ENCODE data around the gene BMPR1B.
"Not testable (repeated sequence)": the region's sequence is repeated elsewhere in the genome, so short reads cannot be mapped to it uniquely, and the experiment has no call there.

Gene BMPR1B

DNA sequence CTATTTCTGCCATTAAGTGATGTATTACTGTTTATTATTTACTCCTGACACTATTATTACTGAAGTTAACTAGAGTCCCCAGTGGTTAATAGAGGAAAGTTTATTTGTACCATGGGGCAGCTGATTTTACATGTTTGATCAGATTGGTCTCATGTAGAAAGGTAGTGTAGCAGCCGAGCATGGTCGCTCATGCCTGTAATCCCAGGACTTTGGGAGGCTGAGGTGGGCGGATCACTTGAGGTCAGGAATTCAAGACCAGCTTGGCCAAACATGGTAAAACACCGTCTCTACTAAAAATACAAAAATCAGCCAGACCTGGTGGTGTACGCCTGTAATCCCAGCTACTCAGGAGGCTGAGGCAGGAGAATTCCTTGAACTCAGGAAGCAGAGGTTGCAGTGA lies 74.6 kb downstream of the BMPR1B start:
- peak; percentile 81 for FAIRE-seq
- peak; percentile 46 for DNase-seq (ENCODE audit: low spot score)

DNA sequence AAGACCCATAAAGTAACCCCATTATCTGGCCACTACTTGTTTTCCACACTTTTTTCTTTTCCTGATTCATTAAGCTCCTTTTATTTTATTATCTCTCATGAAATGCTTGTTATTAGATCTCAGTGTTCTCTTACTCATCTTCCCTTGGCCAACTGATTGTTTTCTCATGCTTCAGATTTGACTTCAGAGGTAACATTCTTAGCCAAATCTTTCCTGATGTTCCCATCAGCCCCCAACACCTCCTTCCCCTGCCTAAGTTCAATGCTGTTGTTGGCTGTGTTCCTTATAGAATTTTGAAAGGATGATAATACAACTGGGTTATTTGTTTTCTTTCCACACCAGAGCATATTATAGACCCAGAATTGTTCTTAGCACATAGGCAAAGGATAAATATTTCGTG lies 75.6 kb downstream of the BMPR1B start:
- DNase-seq (ENCODE audit: low spot score) (no peak), FAIRE-seq (no peak)

DNA sequence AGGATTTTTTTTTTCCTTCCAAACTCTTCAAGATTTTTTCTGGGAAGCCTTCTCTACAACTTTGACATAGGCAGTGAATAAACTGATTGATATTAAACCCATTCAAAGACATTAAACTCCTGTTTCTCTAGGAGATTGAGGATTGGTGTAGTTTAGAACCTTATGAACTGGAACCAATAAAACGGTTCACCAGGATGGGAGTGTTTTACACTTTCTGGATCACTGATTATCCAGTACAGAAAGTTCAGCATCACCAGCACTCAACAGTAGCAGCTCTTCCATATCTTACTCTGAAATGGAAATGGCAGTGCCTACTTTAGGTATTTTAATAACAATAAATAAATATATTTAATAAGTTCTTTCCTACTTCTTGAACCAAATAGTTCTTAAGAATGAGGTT lies 76.7 kb downstream of the BMPR1B start:
- DNase-seq (ENCODE audit: low spot score) (no peak), FAIRE-seq (peak; percentile 78)

DNA sequence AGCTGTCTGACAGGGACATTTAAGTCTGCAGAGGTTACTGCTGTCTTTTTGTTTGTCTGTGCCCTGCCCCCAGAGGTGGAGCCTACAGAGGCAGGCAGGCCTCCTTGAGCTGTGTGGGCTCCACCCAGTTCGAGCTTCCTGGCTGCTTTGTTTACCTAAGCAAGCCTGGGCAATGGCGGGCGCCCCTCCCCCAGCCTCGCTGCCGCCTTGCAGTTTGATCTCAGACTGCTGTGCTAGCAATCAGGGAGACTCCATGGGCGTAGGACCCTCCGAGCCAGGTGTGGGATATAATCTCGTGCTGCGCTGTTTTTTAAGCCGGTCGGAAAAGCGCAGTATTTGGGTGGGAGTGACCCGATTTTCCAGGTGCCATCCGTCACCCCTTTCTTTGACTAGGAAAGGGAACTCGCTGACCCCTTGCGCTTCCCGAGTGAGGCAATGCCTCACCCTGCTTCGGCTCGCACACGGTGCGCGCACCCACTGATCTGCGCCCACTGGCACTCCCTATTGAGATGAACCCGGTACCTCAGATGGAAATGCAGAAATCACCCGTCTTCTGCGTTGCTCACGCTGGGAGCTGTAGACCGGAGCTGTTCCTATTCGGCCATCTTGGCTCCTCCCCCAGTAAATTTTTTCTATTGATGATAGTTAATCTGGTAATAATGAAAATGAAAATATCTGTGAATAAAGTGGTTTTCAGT lies 83.6 kb downstream of the BMPR1B start:
- not testable (repeated sequence) for FAIRE-seq

DNA sequence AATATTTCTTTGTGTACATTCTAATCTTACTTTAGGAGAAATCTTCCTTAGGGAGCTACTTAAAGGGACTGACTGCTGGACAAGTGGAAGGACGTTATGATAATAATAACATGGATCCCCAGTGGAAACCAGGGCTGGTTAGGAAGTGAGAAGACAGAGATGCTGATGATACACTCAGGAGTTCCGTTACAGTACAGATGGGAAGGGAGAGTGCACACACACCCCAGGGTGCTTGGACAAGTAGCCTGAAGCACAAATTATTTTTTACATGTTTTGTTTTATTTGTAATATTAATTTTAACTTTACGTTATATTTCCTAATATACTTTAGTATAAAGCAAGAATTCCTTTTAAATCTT lies 84.1 kb downstream of the BMPR1B start:
- DNase-seq (ENCODE audit: low spot score) (no peak), FAIRE-seq (no peak)

More for the DNA sequence above, 83.6 kb downstream of the BMPR1B start:
- not testable (repeated sequence) for DNase-seq (ENCODE audit: low spot score)

DNA sequence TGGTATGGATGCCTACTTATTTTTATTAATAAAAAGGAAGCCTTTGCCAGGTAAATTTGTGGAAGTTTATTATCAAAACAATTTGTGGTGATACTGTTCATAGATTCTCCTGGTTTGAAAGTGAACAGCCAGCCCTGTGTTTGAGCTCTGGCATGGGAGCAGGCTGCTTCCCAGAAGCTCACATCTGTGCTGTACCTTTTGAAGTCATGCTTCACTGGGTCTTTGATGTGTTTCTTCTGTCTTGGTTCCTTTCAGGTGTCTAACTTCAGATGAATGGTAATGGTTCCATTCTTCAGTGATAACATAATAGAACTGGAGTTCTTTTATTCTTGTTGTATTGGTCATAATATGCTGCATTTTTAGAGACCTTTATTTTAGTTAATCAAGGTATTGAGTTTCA lies 85.5 kb downstream of the BMPR1B start:
- DNase-seq (ENCODE audit: low spot score): no peak
- no peak for FAIRE-seq

DNA sequence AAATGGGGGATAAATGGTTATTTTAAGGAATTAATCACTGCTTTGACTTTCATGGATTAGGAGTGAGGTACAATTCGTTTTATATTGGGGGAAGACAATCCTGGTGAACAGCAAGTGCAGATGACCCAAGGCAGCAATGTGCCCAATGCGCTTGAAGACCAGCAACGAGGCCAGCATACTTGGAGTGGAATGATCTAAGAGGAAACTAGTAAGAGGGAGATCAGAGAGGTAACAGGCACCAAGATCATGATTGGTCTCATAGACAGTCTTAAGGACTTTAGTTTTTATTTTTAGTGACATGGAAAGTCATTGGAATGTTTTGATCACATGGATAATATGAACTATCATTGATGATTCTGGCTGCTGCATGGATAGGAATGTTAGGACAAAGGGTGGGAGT lies 90.6 kb downstream of the BMPR1B start:
- DNase-seq (ENCODE audit: low spot score) (no peak), FAIRE-seq (no peak)

DNA sequence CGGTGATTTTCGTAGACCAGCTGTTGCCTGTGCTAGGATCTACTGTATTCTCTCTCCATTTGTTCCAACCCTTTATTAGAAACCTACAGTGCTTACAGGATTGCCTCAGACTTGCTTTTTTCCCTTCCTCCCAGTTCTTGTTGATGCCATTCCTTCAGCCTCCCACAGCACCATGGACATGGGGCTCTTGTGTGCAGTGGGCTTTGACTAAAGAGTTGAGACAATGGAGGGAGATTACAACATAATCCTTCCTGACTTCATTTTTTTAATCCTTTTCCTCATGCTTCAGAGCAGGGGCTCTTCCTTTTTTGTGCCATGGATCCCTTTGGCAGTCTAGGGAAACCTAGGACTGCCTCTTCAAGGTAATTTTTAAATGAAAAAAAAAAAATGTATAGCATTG lies 92.1 kb downstream of the BMPR1B start:
- DNase-seq (ENCODE audit: low spot score) (no peak), FAIRE-seq (no peak)

DNA sequence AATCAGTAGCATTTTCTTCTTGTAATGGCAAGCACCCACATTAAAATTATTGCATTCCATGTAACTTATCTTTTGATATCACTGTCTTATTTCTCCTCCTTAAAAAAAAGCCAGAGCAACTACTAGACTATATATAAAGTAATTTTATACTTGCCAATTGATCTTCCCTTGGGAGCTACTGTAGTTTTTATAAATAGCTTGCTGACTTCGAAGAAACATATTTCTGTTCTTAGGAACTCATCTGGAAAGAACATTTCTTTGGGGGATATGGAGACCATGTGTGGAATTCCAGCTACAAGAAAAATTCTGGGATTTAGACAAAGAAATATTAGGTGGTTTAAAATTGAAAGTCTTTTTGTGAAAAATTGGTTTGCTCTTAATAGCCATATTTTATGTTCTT lies 94.9 kb downstream of the BMPR1B start:
- FAIRE-seq (no peak), DNase-seq (ENCODE audit: low spot score) (no peak)

DNA sequence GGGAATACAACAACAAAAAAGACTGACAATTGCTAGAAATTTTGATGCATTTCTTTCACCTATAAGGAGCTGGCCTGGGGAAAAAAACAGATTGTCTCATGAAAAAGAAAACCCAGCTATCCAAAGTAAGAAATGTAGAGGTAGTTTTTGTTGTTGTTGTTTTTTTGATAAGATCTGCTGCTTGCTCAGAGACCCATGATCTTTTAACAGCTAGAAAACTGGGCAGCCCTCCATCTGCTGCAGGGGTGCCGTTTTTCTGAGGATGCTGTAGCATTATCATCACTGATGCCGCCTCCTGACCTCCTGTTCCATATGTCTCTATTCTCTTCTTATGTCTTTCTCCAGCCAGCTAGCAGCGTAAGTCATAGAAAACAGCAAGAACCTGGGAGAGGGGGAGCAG lies 98.3 kb downstream of the BMPR1B start:
- FAIRE-seq: no peak
- DNase-seq (ENCODE audit: low spot score): no peak

DNA sequence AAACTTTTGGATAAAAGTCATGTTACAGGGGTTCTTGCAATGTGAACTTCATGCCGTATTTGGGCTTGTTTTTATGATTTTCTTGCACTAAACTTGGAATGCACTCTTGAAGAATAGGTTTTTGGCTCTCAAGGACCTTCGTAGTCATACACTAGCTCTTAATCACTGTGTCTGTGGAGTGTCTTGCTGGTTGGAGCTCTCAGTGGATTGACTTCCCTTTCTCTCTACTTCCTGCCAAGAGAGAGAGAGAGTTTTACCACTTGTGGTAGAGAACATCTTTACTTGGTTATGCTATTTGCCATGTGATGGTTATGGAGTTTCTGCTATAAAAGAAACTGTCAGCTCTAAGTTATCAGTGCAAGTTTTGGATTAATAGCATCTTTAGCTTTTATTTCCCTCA lies 112.4 kb downstream of the BMPR1B start:
- DNase-seq (ENCODE audit: low spot score) (no peak), FAIRE-seq (no peak)

DNA sequence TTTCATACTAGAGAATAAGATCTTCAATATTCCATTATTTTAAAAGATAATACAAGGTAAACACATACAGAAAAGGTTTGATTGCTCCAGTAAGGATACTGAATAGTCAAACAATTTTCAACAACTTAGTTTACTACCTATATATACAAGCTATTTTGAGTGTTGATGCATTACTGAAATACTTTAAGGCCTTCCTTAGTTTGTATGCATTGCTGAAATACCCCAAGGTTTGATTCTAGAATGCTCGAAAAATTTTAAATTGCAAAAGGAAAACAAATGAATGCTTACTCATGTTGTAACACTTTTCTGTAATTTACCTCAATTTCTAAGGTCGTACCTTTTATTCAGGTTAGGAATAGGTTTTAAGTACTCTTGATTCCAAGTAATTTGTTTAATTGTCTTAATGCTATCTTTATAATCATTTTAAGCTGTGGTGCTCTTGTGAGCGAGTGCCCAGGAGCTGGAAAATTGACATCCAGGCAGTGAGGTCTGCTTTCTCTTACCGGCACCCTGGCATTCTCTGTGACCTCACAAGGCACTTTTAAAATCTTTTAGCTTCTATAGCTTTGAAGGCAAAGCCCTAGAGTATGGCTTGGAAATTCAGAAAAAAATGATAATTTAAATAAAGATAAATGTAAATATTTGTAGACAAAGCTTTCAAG lies 114.0 kb downstream of the BMPR1B start:
- FAIRE-seq: no peak
- no peak for DNase-seq (ENCODE audit: low spot score)

DNA sequence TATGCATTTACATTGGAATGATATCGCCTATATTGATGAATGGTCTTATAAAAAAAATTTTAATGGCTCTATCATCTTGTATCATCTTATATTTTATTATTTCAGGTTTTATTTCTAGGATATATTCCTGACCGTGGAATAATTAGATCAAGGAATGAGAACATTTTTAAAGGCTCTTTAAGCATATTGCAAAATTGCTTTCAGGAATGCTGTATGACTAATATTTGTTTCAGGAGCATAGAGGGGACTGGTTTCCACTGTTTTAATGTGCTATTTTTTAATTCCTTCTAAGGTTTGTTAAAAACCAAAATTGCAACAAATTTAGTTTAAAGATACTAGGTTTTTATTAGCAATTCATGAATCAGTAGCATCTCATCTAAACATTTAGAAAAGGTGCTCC lies 120.2 kb downstream of the BMPR1B start:
- FAIRE-seq: no peak
- DNase-seq (ENCODE audit: low spot score): no peak

DNA sequence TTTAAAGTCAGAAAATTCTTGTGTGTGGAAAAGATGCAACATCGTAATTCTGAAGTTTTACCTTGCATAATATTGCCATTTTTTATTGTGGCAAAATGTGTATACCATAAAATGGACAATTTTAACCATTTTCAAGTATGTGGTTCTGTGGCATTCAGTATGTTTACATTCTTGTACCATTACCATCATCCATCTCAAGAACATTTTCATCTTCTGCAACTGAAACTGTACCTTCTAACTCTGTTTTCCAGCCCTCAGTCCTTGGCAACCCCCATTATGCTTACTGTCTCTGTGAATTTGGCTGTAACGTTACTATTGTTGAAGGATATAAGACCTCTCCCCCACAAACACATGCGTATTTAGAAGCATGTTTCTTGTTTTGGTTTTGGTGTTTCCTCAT lies 123.2 kb downstream of the BMPR1B start:
- no peak for FAIRE-seq
- no peak for DNase-seq (ENCODE audit: low spot score)

DNA sequence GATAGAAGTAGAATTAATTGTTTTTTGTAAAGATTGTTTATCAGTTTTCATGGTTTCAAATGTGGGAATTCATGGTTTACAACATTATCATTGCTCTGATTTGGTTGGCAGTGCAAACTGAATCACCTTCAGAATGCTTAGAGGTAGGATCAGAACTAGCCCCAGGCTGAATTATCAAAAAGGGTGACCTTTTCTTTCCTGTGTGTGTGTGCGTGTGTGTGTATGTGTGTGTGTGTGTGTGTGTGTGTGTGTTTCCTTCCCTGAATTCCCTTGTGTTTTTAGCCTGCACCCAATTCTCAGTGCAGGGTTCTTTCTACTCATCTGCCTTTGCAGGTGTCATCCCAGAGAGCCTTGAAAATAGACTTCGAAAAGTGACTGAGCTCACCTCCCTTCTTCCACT lies 125.0 kb downstream of the BMPR1B start:
- no peak for FAIRE-seq

DNA sequence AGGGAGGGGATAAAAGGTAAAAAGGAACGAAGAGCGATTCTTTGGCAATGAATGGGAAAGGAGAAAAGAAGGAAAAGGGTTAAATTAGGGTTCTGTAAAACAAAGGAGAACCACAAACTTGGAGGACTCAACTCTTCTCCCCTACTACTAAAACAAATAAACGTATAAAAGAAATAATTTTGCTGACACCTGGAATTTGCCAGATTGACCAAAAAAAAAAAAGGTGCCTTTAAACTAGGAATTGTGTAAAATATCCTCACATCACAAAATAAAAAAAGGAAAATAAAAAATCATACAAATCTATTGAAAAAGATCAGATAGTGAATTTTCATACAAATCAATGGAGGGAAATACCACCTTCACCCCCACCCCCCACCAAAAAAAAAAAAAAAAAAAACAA lies 129.3 kb downstream of the BMPR1B start:
- FAIRE-seq (no peak), DNase-seq (ENCODE audit: low spot score) (no peak)

More for the DNA sequence above, 125.0 kb downstream of the BMPR1B start:
- DNase-seq (ENCODE audit: low spot score): no peak

DNA sequence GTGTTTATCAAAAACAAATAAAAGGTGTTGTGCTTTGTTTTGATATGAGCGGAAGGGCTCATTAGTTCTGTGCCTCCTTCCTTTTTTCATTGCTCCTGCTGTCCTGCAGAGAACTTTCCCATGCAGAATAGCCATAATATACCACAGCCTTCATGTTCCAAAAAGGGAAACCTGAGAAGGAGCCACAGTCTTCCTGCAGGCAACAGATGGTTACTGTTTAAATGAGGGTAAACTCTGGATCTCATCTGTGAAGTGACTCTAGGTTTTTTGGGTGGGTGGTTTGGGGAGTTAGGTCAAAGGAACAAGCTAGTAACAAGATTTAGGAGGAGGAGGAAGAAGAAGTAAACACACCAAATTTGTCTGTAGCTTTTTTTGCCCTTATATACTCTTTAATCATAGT lies 131.8 kb downstream of the BMPR1B start:
- FAIRE-seq: no peak
- DNase-seq (ENCODE audit: low spot score): no peak

DNA sequence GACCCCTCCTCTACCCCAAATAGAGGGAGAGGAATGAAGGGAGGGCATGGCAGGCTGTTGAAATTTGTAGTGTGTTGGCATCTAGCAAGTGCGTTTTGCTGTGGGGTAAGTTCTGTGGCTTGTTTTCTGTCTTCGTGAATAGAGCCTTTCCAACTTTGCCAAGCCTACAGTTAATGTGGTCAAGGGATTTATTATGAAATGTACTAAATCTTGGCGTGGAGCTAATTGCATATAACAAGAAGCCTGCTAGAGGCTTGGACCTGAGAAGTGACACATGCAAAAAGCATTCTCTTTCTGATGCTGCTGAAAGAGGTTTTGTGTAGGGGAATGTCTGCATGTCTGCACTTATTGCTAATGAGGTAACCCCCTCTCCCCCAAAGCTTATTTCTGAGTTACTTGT lies 132.2 kb downstream of the BMPR1B start:
- FAIRE-seq (no peak), DNase-seq (ENCODE audit: low spot score) (no peak)

DNA sequence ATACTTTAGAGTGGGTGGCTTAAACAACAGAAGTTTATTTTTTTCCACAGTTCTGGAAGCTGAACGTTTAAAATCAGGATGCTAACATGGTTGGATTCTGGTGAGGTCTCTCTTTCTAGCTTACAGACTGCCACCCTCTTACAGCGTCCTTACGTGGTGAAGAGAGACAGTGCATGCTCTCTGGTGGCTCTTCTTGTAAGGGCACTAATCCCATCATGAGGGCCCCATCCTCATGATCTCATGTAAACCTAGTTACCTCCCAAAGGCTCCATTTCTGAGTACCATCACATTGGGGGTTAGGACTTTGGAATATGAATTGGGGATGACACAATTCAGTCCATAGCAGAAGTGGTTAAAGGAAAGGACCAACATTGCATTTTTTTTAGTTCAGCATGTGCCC lies 132.8 kb downstream of the BMPR1B start:
- FAIRE-seq (no peak), DNase-seq (ENCODE audit: low spot score) (no peak)

DNA sequence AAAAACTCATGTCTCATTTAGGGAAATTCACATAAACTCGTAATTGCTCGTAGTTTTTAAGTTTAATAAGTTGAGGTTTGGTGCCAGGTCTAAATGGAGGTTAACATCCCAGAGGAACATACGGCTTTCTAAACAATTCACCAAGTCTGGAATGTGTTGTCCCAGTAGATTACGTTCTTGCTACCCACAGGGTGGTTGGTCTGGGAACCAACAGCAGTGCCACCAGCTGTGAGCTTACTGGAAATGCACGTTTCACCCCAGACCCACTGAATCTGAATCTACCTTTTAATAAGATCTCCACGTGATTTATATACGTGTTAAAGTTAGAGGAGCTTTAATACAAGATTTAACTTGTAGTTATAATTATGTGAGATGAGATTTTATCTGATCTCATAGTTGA lies 134.3 kb downstream of the BMPR1B start:
- FAIRE-seq: no peak
- DNase-seq (ENCODE audit: low spot score): no peak

DNA sequence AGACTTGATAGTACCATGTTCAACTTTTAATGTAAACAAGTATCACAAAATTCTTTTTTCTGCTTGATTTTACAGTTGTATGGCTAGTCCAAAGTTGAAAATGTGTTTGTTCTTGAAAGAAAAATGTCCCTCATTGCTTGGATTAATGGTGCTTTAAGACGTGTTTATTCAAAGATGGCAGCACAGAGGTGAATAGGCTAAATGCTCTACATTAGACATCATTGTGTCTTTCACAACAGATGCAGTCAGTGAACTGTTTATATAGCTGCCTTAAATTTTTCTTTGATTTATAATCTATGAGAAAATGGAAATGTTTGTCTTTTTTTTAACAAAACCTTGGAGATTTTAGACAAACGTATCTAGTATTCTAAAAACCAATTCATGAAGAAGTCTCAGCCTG lies 137.3 kb downstream of the BMPR1B start:
- FAIRE-seq (no peak), DNase-seq (ENCODE audit: low spot score) (no peak)

DNA sequence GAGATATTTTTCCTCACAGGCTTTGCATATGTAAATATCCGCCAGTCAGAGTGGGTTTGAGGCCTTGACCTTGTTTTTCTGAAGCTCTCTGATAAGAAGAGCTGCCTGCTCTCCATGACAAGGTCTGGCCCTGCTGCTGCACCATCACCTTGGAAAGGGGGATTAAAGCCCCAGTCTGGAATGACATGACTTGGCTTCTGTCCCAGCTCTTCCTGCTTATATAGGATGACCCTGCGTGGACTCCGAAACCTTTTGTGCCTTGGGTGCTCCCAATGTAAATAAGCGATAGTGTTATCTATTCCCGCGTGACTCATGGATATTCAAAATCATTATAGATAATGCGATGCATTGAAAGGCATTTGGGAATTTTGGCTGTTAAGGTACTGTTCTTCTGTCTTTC lies 139.3 kb downstream of the BMPR1B start:
- no peak for DNase-seq (ENCODE audit: low spot score)
- no peak for FAIRE-seq

DNA sequence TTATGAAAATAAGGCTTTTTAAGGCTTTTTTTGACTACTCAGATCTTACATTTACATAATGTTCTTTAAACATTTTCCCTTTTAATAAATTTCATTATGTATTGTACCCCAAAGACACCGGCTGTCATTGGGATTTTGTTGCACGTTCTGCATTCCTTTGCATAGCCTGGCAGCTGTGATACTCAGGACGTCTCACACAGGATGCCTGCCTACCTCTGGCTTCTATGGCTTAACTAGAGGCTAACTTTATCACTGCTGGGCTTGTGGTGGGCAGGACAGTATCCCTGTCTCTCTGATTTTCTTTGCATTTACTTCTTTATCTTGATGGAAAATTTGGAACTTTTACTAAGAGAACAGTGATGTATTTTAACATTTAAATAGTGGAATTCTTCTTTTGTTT lies 147.8 kb downstream of the BMPR1B start:
- DNase-seq (ENCODE audit: low spot score) (no peak), FAIRE-seq (no peak)
